Measurements from ENCODE around the gene PLEKHM2.

Gene PLEKHM2

GRCh38 chr1:15671430-15671829, 12.7 kb upstream of the PLEKHM2 start:
- DNase-seq (ENCODE audit: low spot score): no peak
- in situ Hi-C loops (cut with MboI; ENCODE audit: low sequenced_read_pairs, unreplicated experiment): no loop called here
- no peak for TF ChIP-seq CTCF (IDR thresholded peaks at IDR 0.05; ENCODE audit: borderline replicate concordance, control extremely low read depth, extremely low read depth, insufficient read depth, missing control alignments)

- in situ Hi-C loops (cut with MboI; ENCODE audit: low sequenced_read_pairs, unreplicated experiment): no loop called here
- DNase-seq (ENCODE audit: low spot score): no peak
- no peak for TF ChIP-seq CTCF (IDR thresholded peaks at IDR 0.05; ENCODE audit: borderline replicate concordance, control extremely low read depth, extremely low read depth, insufficient read depth, missing control alignments)
Measured at GRCh38 chr1:15674386-15675159, 9.5 kb upstream of the PLEKHM2 start.

- TF ChIP-seq CTCF (IDR thresholded peaks at IDR 0.05; ENCODE audit: borderline replicate concordance, control extremely low read depth, extremely low read depth, insufficient read depth, missing control alignments): no peak
- in situ Hi-C loops (cut with MboI; ENCODE audit: low sequenced_read_pairs, unreplicated experiment): no loop called here
- no peak for DNase-seq (ENCODE audit: low spot score)
Measured at GRCh38 chr1:15676010-15676409, 8.1 kb upstream of the PLEKHM2 start.

- DNase-seq (ENCODE audit: low spot score): no peak
- no peak for TF ChIP-seq CTCF (IDR thresholded peaks at IDR 0.05; ENCODE audit: borderline replicate concordance, control extremely low read depth, extremely low read depth, insufficient read depth, missing control alignments)
- in situ Hi-C loops (cut with MboI; ENCODE audit: low sequenced_read_pairs, unreplicated experiment): no loop called here
Measured at GRCh38 chr1:15676688-15677661, 7.1 kb upstream of the PLEKHM2 start.

GRCh38 chr1:15678578-15678977, 5.5 kb upstream of the PLEKHM2 start:
- DNase-seq (ENCODE audit: low spot score): no peak
- in situ Hi-C loops (cut with MboI; ENCODE audit: low sequenced_read_pairs, unreplicated experiment): no loop called here
- no peak for TF ChIP-seq CTCF (IDR thresholded peaks at IDR 0.05; ENCODE audit: borderline replicate concordance, control extremely low read depth, extremely low read depth, insufficient read depth, missing control alignments)

GRCh38 chr1:15680131-15680530, 4.0 kb upstream of the PLEKHM2 start:
- no peak for TF ChIP-seq CTCF (IDR thresholded peaks at IDR 0.05; ENCODE audit: borderline replicate concordance, control extremely low read depth, extremely low read depth, insufficient read depth, missing control alignments)
- no peak for DNase-seq (ENCODE audit: low spot score)
- in situ Hi-C loops (cut with MboI; ENCODE audit: low sequenced_read_pairs, unreplicated experiment): no loop called here
